GM12891 (cell line): ENCODE results near the gene FAM118A.

Experiments
- POLR2A ChIP-seq: IDR thresholded peaks from 2 replicates; pipeline ENCODE4 v1.6.1; 2011; ENCODE audit warnings: low read depth, low read length, control low read depth
- POLR2AphosphoS5 ChIP-seq: IDR thresholded peaks from 2 replicates; pipeline ENCODE4 v1.6.1; 2011; ENCODE audit warnings: low read depth, low read length, control low read depth

GRCh38 chr22:45329530-45329936, 19.8 kb downstream of the FAM118A start:
- TF ChIP-seq POLR2A (no peak), POLR2AphosphoS5 (no peak)
